ENCODE measurements around the gene PAX3.

The PAX3 gene

DNA sequence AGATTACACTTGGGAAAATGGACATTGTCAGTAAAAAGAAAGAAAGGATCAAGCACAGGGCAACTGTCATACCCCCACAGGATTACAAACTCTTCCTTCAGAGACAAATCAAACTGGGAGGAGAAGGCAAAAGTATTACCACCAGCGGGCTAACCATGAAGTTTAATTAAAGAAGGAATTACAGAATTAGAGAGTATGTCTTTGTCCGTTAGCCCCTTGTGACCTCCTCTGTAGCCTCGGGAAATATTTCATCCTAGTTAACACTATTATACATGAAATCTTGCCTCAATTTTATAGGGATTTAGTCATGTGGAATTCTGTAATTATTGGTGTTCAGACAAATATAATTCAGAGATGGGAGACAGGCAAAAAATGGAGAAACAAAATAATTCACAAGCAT, 60.7 kb downstream of the PAX3 start:
- no peaks in the 10 kb centered on the region for H3K27me3 ChIP-seq (ENCODE audit: low read length)

DNA sequence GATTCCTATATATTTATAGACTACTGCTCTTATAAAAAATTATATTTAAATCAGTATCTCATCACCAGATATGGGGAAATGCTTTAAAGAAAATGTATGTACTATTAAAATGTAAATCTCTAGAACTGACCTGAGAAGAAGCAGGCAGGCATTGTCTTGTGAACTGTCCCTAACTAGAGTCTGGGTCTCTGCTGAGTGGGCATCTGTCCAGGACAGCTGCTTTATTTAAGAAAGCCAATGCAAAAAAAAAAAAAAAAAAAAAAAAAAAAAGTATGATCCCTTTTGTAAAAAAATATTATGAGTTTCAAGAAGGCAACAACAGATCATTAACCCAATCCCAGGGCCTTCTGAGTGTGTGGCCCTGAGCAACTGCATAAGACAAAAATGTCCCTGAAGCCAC, 66.0 kb downstream of the PAX3 start:
- Histone ChIP-seq H3F3A (ENCODE audit: insufficient read depth) (no peaks in the 10 kb centered on the region), H3K9me2 (replicated peaks; ENCODE audit: insufficient read depth, low read length) (no peaks in the 10 kb centered on the region), H3K36me3 (ENCODE audit: low read length) (no peaks in the 10 kb centered on the region), H4K20me1 (ENCODE audit: low read depth, low read length) (no peaks in the 10 kb centered on the region), H3K4me3 (ENCODE audit: insufficient read depth, low read length, poor library complexity, severe bottlenecking) (no peak overlapping the region), H3K9me3 (ENCODE audit: insufficient read depth, low read length) (no peaks in the 10 kb centered on the region), H3K9ac (ENCODE audit: low read length) (no peak overlapping the region), H3K27ac (ENCODE audit: low read depth, low read length) (no peak overlapping the region), H3K4me2 (ENCODE audit: low read depth, low read length, poor library complexity, severe bottlenecking) (no peak overlapping the region), H2AFZ (ENCODE audit: low read depth, low read length, severe bottlenecking) (no peak overlapping the region), H3K27me3 (ENCODE audit: low read length) (no peaks in the 10 kb centered on the region), H3K79me2 (ENCODE audit: insufficient read depth, low read length) (no peaks in the 10 kb centered on the region)
- TF ChIP-seq, protein P1, sequence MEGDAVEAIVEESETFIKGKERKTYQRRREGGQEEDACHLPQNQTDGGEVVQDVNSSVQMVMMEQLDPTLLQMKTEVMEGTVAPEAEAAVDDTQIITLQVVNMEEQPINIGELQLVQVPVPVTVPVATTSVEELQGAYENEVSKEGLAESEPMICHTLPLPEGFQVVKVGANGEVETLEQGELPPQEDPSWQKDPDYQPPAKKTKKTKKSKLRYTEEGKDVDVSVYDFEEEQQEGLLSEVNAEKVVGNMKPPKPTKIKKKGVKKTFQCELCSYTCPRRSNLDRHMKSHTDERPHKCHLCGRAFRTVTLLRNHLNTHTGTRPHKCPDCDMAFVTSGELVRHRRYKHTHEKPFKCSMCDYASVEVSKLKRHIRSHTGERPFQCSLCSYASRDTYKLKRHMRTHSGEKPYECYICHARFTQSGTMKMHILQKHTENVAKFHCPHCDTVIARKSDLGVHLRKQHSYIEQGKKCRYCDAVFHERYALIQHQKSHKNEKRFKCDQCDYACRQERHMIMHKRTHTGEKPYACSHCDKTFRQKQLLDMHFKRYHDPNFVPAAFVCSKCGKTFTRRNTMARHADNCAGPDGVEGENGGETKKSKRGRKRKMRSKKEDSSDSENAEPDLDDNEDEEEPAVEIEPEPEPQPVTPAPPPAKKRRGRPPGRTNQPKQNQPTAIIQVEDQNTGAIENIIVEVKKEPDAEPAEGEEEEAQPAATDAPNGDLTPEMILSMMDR (IDR thresholded peaks at IDR 0.05; ENCODE audit: insufficient read depth, low read length, poor library complexity, severe bottlenecking) = no peak
- no peak for TF ChIP-seq EZH2phosphoT487 (conservative IDR thresholded peaks at IDR 0.05; ENCODE audit: low read length)

More for the DNA sequence above, 60.7 kb downstream of the PAX3 start:
- H2AFZ ChIP-seq (ENCODE audit: low read depth, low read length, severe bottlenecking) = no peak overlapping the region
- H3K9me2 ChIP-seq (replicated peaks; ENCODE audit: insufficient read depth, low read length) = no peaks in the 10 kb centered on the region
- H3K9ac ChIP-seq (ENCODE audit: low read length) = no peak overlapping the region
- H3F3A ChIP-seq (ENCODE audit: insufficient read depth) = no peaks in the 10 kb centered on the region
- H3K4me2 ChIP-seq (ENCODE audit: low read depth, low read length, poor library complexity, severe bottlenecking) = no peak overlapping the region
- no peaks in the 10 kb centered on the region for H3K36me3 ChIP-seq (ENCODE audit: low read length)
- TF ChIP-seq, protein P1 (IDR thresholded peaks at IDR 0.05; ENCODE audit: insufficient read depth, low read length, poor library complexity, severe bottlenecking) = no peak
- no peak for TF ChIP-seq EZH2phosphoT487 (conservative IDR thresholded peaks at IDR 0.05; ENCODE audit: low read length)
- H3K27ac ChIP-seq (ENCODE audit: low read depth, low read length) = no peak overlapping the region
- H3K4me3 ChIP-seq (ENCODE audit: insufficient read depth, low read length, poor library complexity, severe bottlenecking) = no peak overlapping the region
- no peaks in the 10 kb centered on the region for H3K79me2 ChIP-seq (ENCODE audit: insufficient read depth, low read length)
- H3K9me3 ChIP-seq (ENCODE audit: insufficient read depth, low read length) = no peaks in the 10 kb centered on the region
- H4K20me1 ChIP-seq (ENCODE audit: low read depth, low read length) = no peaks in the 10 kb centered on the region

DNA sequence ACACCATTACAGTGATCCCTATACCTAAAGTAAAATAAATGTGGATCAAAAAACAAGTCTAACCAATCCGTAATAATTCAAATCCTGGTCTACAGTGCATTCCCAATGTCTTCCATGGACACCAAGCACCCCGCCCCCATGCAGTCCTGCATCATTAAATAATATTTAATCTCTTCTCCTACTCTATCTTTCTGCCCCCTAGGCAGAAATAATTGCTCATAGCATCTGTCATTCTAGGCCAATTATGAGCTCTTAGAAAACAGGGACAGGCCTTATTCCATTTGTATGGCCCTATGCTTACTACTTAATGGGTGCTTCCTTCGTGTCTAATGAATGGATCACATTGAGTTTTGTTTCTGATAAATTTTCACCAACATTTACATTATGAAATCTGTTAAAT, 66.4 kb downstream of the PAX3 start:
- Histone ChIP-seq H3K9me3 (ENCODE audit: insufficient read depth, low read length) (no peaks in the 10 kb centered on the region), H2AFZ (ENCODE audit: low read depth, low read length, severe bottlenecking) (no peak overlapping the region), H3K9me2 (replicated peaks; ENCODE audit: insufficient read depth, low read length) (no peaks in the 10 kb centered on the region), H3K79me2 (ENCODE audit: insufficient read depth, low read length) (no peaks in the 10 kb centered on the region), H3K9ac (ENCODE audit: low read length) (no peak overlapping the region), H4K20me1 (ENCODE audit: low read depth, low read length) (no peaks in the 10 kb centered on the region), H3F3A (ENCODE audit: insufficient read depth) (no peaks in the 10 kb centered on the region), H3K27me3 (ENCODE audit: low read length) (no peaks in the 10 kb centered on the region), H3K27ac (ENCODE audit: low read depth, low read length) (no peak overlapping the region), H3K36me3 (ENCODE audit: low read length) (no peaks in the 10 kb centered on the region), H3K4me2 (ENCODE audit: low read depth, low read length, poor library complexity, severe bottlenecking) (no peak overlapping the region), H3K4me3 (ENCODE audit: insufficient read depth, low read length, poor library complexity, severe bottlenecking) (no peak overlapping the region)
- no peak for TF ChIP-seq EZH2phosphoT487 (conservative IDR thresholded peaks at IDR 0.05; ENCODE audit: low read length)
- TF ChIP-seq, protein P1 (IDR thresholded peaks at IDR 0.05; ENCODE audit: insufficient read depth, low read length, poor library complexity, severe bottlenecking) = no peak
